GM12873 (cell line): ENCODE results near the gene LBR.

Experiments
- CTCF ChIP-seq: IDR thresholded peaks from 2 replicates; pipeline ENCODE4 v1.5.1; 2012; ENCODE audit warnings: low read depth, mild to moderate bottlenecking, moderate library complexity, low read length, control low read depth; ENCODE audit not compliant: insufficient read depth; ENCODE audit errors: missing control alignments

Gene LBR

GRCh38 chr1:225354906-225355305 lies 72.9 kb downstream of the LBR start:
- TF ChIP-seq CTCF: no peak
